Subcutaneous adipose tissue (tissue), 4 donors: ENCODE measurements around the gene SPEM2. TPM values are rescaled to one million over a fixed set of nuclear protein-coding genes. Genes with fewer than 3 reads are reported as not detected.

Experiments used
- total RNA-seq, 4 donors: library from RNA; depleted of rRNA; stranded (reverse); fragments of >200 nt; gene quantifications; one replicate each; pipeline ENCODE4 v1.1.0, GENCODE V29; 2016
- TF ChIP-seq, protein P1 (sequence below): fragments of 450-650 bp; IDR thresholded peaks from one replicate; pipeline ENCODE4 v1.5.1; 2016; ENCODE audit warnings: low read depth, mild to moderate bottlenecking, control low read depth, antibody characterized with exemption, moderate library complexity

Gene SPEM2
- total RNA-seq, 4 donors from 2014 or later: not detected

DNA sequence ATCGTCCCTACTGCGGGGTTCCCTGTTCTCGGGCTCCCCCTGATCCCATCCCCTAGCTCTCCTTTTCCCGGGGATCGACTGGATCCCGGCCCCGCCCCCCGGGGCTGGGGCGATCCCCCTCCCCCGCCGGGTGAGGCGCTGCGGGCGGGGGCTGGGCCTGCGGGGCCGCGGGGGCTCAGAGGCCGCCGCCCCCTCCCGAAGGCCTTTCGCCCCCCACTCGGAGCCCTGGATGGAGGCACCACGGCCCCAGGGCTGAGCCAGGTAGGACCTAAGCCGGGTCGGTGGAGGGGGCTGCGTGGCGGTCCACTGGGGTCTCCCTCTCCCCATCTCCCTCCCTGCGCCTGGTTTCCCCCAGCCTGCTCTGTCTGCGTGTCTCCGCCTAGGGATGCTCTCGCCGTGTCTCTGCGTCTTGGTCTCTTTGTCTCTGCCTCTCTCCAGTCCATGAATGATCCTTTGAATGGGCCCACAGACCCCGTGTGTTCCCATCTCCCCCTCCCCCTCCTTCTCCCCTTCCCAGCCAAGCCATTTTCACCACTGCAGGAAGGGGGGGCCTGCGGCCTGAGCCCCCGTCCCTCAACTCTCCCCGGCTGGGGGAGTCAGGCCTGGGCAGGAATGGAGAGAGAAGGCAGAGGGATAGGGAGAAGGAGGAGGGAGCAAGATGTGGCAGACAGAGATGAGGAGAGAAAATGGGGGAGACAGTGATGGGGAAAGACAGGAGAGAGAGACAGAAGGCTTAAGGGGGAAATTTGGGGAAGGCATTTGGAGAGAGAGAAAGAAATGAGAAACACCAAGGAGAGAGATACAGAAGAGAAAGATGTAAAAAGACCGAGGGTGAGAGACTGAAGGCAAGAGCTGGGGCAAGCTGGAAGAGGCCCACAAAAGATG, 19.8 kb upstream of the SPEM2 start:
- TF ChIP-seq, protein P1, sequence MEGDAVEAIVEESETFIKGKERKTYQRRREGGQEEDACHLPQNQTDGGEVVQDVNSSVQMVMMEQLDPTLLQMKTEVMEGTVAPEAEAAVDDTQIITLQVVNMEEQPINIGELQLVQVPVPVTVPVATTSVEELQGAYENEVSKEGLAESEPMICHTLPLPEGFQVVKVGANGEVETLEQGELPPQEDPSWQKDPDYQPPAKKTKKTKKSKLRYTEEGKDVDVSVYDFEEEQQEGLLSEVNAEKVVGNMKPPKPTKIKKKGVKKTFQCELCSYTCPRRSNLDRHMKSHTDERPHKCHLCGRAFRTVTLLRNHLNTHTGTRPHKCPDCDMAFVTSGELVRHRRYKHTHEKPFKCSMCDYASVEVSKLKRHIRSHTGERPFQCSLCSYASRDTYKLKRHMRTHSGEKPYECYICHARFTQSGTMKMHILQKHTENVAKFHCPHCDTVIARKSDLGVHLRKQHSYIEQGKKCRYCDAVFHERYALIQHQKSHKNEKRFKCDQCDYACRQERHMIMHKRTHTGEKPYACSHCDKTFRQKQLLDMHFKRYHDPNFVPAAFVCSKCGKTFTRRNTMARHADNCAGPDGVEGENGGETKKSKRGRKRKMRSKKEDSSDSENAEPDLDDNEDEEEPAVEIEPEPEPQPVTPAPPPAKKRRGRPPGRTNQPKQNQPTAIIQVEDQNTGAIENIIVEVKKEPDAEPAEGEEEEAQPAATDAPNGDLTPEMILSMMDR: no peak

DNA sequence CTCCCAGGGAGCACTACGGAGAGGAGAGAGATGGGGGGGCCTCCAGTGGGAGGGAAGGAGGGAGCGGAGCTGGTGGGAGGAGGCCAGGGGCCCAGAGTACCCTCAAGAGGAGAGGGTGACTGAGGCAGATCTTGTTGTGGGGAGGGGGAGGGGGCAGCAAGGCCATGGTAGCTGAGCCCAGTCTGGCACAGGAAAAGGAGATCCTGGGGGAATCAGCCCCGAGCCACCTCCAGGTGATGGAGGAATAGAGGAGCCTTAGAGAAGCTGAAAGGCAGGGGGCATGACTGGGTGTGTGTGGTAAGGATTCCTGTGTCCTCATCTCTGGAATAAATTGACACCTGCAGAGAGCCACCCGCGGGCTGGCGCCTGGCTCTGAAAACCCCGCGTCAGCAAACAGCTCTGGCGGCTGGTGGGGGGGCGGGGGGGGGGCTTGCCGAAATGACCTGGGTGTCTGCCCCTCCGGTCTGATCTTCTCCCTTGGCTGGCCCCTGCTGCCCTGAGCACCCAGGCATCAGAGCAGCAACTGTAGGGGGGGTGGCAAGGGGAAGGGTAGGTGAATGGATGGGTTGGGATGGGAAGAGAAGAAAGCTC, 19.1 kb upstream of the SPEM2 start:
- TF ChIP-seq, protein P1: no peak

DNA sequence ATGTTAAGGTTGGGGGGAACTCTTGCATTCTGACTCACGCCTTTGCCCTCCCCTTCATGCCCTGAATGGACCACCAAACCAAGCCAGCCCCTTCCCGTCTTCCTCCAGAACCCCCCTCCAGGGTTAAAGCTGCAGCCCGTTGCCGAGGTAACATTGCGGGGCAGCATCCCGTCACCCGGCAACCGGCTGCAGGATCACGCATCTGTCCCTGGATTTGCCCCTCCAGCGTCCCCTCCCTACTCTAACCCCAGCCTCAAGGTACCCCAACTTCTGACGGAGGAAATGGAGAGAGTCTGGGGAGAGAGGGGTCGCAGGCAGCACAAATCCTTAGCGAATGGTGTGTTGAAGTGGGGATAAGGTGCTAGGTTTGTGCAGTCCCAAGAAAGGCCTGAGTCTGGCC, 18.3 kb upstream of the SPEM2 start:
- TF ChIP-seq, protein P1: no peak

DNA sequence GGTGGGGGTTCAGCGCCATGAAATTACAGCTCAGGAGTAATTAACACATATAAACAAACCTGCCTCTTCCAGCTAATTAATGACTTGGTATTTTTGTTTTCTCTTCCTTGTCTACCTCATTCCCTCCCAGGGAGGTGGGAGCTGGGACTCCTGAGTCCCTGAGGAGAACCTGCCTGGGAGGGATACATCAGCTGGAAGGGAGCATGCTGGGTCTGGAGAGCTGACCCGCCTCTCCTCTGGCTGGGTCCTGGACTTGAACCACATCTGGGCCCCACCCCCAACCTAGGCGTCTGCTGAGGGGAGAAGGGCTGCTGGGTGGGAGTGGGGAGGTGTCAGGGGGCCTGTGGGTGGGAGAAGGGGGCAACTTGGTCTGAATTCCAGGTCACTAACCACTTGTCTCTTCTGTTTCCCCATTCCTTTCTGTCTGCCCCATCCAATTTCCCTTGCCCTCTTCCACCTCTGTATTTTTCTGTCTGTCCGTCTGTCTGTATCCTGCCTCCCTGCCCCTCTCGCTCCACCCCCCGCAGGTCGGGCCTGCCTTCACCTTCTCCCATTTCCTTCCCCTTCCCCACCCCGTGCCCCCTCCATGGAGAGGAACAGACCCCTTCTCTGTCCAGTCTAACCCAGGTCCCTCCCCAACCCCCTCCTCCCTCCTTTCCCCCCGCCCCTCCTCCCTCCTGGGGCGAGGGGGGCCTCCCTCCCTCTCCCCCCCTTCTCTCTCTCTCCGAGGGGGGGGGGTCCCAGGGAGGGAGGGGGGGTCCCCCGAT, 17.7 kb upstream of the SPEM2 start, which contains the start of gene NLGN2:
Gene NLGN2 (plus strand): TSS at position 361 of the 767 bp plus-strand sequence. CDS start 411 bp downstream, outside the sequence.
- TF ChIP-seq, protein P1: no peak

DNA sequence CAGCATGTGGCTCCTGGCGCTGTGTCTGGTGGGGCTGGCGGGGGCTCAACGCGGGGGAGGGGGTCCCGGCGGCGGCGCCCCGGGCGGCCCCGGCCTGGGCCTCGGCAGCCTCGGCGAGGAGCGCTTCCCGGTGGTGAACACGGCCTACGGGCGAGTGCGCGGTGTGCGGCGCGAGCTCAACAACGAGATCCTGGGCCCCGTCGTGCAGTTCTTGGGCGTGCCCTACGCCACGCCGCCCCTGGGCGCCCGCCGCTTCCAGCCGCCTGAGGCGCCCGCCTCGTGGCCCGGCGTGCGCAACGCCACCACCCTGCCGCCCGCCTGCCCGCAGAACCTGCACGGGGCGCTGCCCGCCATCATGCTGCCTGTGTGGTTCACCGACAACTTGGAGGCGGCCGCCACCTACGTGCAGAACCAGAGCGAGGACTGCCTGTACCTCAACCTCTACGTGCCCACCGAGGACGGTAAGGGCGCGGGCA, 17.1 kb upstream of the SPEM2 start:
- TF ChIP-seq, protein P1: no peak

DNA sequence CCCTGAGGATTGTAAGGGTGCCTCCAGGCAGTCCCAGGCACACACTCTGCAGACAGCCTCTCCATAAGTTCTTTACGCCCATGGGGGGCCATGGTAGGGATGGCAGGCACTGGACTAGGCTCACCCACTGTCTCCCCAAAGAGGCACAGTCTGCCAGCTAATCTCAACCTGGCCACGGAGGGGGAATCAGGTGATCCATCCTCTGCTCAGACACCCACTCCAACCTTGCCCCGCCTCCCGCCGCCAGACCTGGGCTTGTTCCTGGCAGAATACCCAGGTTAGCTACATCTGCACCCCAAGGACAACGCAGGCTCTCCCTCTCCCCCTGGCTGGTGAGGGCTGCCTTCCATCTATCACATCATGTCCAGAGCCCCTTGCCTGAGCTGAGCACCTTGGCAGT, 16.6 kb upstream of the SPEM2 start:
- TF ChIP-seq, protein P1: no peak
